Uterus (tissue), 4 donors: ENCODE data around the gene MTMR2. TPM values are rescaled to one million over a fixed set of nuclear protein-coding genes. Genes with fewer than 3 reads are reported as not detected.

Experiments
- DNase-seq, 2 donors: peaks; one replicate each; pipeline ENCODE4 v3.0.0-alpha.2; 2019 to 2020
- H3K27ac ChIP-seq, 2 donors: fragments of 200-600 bp; sonication (generic); 1 replicate in 1 of 2; 2 replicates in 1 of 2; pipeline ENCODE4 v1.5.1; 2016 to 2018
- H3K27me3 ChIP-seq, 2 donors: fragments of 200-600 bp; sonication (generic); one replicate each; pipeline ENCODE4 v1.5.1; 2018 to 2019; ENCODE audit warnings: control low read depth in 1 of 2
- H3K36me3 ChIP-seq, 2 donors: fragments of 200-600 bp; sonication (generic); one replicate each; pipeline ENCODE4 v1.5.1; 2019; ENCODE audit warnings: control low read depth in 1 of 2
- H3K4me1 ChIP-seq, 2 donors: fragments of 200-600 bp; sonication (generic); one replicate each; pipeline ENCODE4 v1.5.1; 2018 to 2019; ENCODE audit warnings: control low read depth in 1 of 2
- H3K4me3 ChIP-seq, 2 donors: fragments of 200-600 bp; sonication (generic); 1 replicate in 1 of 2; 2 replicates in 1 of 2; pipeline ENCODE4 v1.5.1; 2018 to 2019; ENCODE audit warnings: mild to moderate bottlenecking in 1 of 2
- H3K9me3 ChIP-seq, 2 donors: fragments of 200-600 bp; sonication (generic); one replicate each; pipeline ENCODE4 v1.5.1; 2019; ENCODE audit warnings: control low read depth in 1 of 2
- CTCF ChIP-seq, 4 experiments: fragments of 200-600 bp in 2 of 4; fragments of 450-650 bp in 2 of 4; sonication (generic) in 2 of 4; IDR thresholded peaks; one replicate each; pipeline ENCODE4 v1.5.1; 2016 to 2019; ENCODE audit warnings: antibody characterized with exemption in 4 of 4, mild to moderate bottlenecking in 2 of 4, moderate library complexity in 1 of 4
- POLR2A ChIP-seq, 2 donors: fragments of 450-650 bp; IDR thresholded peaks; one replicate each; pipeline ENCODE4 v1.6.1; 2016; ENCODE audit warnings: antibody characterized with exemption in 2 of 2, mild to moderate bottlenecking in 1 of 2, moderate library complexity in 1 of 2
- intact Hi-C: fragments of 100-400 bp; cut with DNase I; formaldehyde crosslinking; loops from one replicate; pipeline ENCODE4 v1.15.1; 2023; ENCODE audit warnings: low total_unique reads
- total RNA-seq, 4 donors: library from RNA; depleted of rRNA in 3 of 4; stranded (reverse); fragments of >200 nt in 3 of 4; gene quantifications; one replicate each; pipeline versions ENCODE4 v1.1.0 to v1.2.4, GENCODE V29; 2014 to 2023
- donor health status: DM: yes; HTN: yes; CAD: no.

MTMR2 gene
- total RNA-seq, 4 donors from 2014 or later: 10.9 to 45.5 (median 21.6) TPM

GRCh38 chr11:95803973-95804372 lies 119.9 kb downstream of the MTMR2 start:
- Histone ChIP-seq H3K9me3 (no peaks in the 10 kb centered on the region), H3K4me3 (no peak overlapping the region), H3K27me3 (no peaks in the 10 kb centered on the region), H3K27ac (no peak overlapping the region), H3K4me1 (no peaks in the 10 kb centered on the region), H3K36me3 (no peaks in the 10 kb centered on the region)
- intact Hi-C loops: no loop called here
- no peak for TF ChIP-seq POLR2A (IDR thresholded peaks at IDR 0.05)
- TF ChIP-seq CTCF (IDR thresholded peaks at IDR 0.05): no peak
- no peak for DNase-seq

GRCh38 chr11:95802806-95803205 lies 121.1 kb downstream of the MTMR2 start:
- Histone ChIP-seq H3K4me3 (no peak overlapping the region), H3K9me3 (no peaks in the 10 kb centered on the region), H3K27me3 (no peaks in the 10 kb centered on the region), H3K27ac (no peak overlapping the region), H3K4me1 (no peaks in the 10 kb centered on the region), H3K36me3 (no peaks in the 10 kb centered on the region)
- DNase-seq: no peak
- TF ChIP-seq POLR2A (IDR thresholded peaks at IDR 0.05) (no peak), CTCF (IDR thresholded peaks at IDR 0.05) (no peak)
- intact Hi-C loops: no loop called here

- Histone ChIP-seq H3K27ac (no peak overlapping the region), H3K36me3 (no peaks in the 10 kb centered on the region), H3K9me3 (no peaks in the 10 kb centered on the region), H3K4me1 (no peaks in the 10 kb centered on the region), H3K4me3 (no peak overlapping the region), H3K27me3 (no peaks in the 10 kb centered on the region)
- intact Hi-C loops: no loop called here
- no peak for DNase-seq
- TF ChIP-seq POLR2A (IDR thresholded peaks at IDR 0.05) (no peak), CTCF (IDR thresholded peaks at IDR 0.05) (no peak)
These were observed 123.5 kb downstream of the MTMR2 start for GRCh38 chr11:95800438-95800837.

GRCh38 chr11:95799546-95799945 lies 124.4 kb downstream of the MTMR2 start:
- no peak overlapping the region for H3K27ac ChIP-seq
- no peaks in the 10 kb centered on the region for H3K36me3 ChIP-seq
- DNase-seq: no peak
- intact Hi-C loops: no loop called here
- H3K4me3 ChIP-seq: no peak overlapping the region
- no peaks in the 10 kb centered on the region for H3K27me3 ChIP-seq
- no peaks in the 10 kb centered on the region for H3K4me1 ChIP-seq
- TF ChIP-seq POLR2A (IDR thresholded peaks at IDR 0.05) (no peak), CTCF (IDR thresholded peaks at IDR 0.05) (no peak)
- H3K9me3 ChIP-seq: no peaks in the 10 kb centered on the region

GRCh38 chr11:95796501-95796900 lies 127.4 kb downstream of the MTMR2 start:
- intact Hi-C loops: no loop called here
- no peak for TF ChIP-seq POLR2A (IDR thresholded peaks at IDR 0.05)
- no peak for TF ChIP-seq CTCF (IDR thresholded peaks at IDR 0.05)
- Histone ChIP-seq H3K36me3 (no peaks in the 10 kb centered on the region), H3K27ac (no peak overlapping the region), H3K27me3 (no peaks in the 10 kb centered on the region), H3K9me3 (no peaks in the 10 kb centered on the region), H3K4me3 (no peak overlapping the region), H3K4me1 (no peaks in the 10 kb centered on the region)
- DNase-seq: no peak
